ENCODE data around the gene PNKD.

DNA sequence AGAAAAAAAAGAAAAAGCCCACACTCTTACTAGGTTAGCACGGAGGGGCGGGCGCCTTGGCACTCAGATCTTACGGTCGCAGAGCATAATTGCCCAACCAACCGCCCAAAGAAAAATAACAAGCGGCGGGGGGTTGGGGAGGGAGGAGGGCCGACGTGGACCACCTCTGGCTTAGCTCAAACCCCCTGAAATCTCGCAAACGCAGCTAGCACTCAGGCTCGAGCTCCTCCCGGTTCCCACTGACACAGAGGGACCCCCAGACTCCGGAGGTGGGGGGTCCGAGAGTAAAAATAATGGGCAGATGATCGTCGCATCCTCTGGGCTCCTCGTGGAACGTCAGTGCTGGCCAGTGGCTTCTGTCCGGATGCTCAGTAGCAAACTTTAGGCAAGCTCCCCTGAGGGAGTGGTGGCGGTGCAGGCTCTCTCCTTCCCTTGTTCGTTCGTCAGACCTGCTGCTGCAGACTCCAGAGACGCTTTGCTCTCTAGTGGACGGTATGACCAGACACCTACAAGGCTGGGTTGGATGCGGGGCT lies 98.4 kb downstream of the PNKD start:
- TF ChIP-seq, protein P1, sequence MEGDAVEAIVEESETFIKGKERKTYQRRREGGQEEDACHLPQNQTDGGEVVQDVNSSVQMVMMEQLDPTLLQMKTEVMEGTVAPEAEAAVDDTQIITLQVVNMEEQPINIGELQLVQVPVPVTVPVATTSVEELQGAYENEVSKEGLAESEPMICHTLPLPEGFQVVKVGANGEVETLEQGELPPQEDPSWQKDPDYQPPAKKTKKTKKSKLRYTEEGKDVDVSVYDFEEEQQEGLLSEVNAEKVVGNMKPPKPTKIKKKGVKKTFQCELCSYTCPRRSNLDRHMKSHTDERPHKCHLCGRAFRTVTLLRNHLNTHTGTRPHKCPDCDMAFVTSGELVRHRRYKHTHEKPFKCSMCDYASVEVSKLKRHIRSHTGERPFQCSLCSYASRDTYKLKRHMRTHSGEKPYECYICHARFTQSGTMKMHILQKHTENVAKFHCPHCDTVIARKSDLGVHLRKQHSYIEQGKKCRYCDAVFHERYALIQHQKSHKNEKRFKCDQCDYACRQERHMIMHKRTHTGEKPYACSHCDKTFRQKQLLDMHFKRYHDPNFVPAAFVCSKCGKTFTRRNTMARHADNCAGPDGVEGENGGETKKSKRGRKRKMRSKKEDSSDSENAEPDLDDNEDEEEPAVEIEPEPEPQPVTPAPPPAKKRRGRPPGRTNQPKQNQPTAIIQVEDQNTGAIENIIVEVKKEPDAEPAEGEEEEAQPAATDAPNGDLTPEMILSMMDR (conservative IDR thresholded peaks at IDR 0.05; ENCODE audit: low read length), result no peak
- TF ChIP-seq EZH2phosphoT487 (IDR thresholded peaks at IDR 0.05; ENCODE audit: borderline replicate concordance), result no peak
